Endothelial cell of umbilical vein (primary cell): ENCODE measurements around the gene TMEM170B. TPM values are rescaled to one million over a fixed set of nuclear protein-coding genes. Genes with fewer than 3 reads are reported as not detected.

Source experiments
- BruUV-seq: library from RNA; stranded (reverse); fragments of 400-500 nt; replicated peaks from 2 replicates; lab custom pipeline; 2021; lab: Mats Ljungman, UMichigan
- CTCF ChIA-PET: fragments of 300-600, 350-600 bp; sonication (Branson Sonifier 250); formaldehyde crosslinking; loops from one replicate; lab custom pipeline; 2021; ENCODE audit warnings: antibody characterized with exemption, inconsistent platforms; lab: Charles Lee
- POLR2A ChIA-PET: fragments of 300-600, 350-600 bp; sonication (Branson Sonifier 250); formaldehyde crosslinking; loops from one replicate; lab custom pipeline; 2021; ENCODE audit warnings: antibody characterized with exemption, inconsistent platforms; lab: Charles Lee
- DNase-seq: peaks from one replicate; pipeline ENCODE4 v3.0.0-alpha.2; 2011; ENCODE audit warnings: low read depth, low spot score
- FAIRE-seq: peaks from 2 replicates; lab custom pipeline; 2011; peaks lifted over from hg19 to GRCh38; lab: Jason Lieb, UNC
- H2AFZ ChIP-seq: 2 replicates; pipeline ENCODE4 v1.6.0; 2012; ENCODE audit warnings: low read depth, low read length, control low read depth, inconsistent platforms
- H3K27ac ChIP-seq: 2 replicates; pipeline ENCODE4 v1.5.1; 2011; ENCODE audit warnings: low read depth, mild to moderate bottlenecking, control low read depth, low read length, moderate library complexity; ENCODE audit not compliant: insufficient read depth
- H3K27me3 ChIP-seq, 2 experiments: 2 replicates each; pipeline versions ENCODE4 v1.6.0 to v1.6.1; 2011; ENCODE audit warnings: low read length in 2 of 2, mixed read lengths in 1 of 2; ENCODE audit not compliant: control insufficient read depth in 2 of 2, insufficient read depth in 2 of 2
- H3K36me3 ChIP-seq, 2 experiments: 2 replicates in 1 of 2; 3 replicates in 1 of 2; pipeline ENCODE4 v1.5.1; 2011; ENCODE audit warnings: low read length in 2 of 2, mild to moderate bottlenecking in 1 of 2, moderate library complexity in 1 of 2; ENCODE audit not compliant: control insufficient read depth in 2 of 2, insufficient read depth in 2 of 2; ENCODE audit errors: extremely low read depth in 1 of 2
- H3K4me1 ChIP-seq: 3 replicates; pipeline ENCODE4 v1.5.1; 2011; ENCODE audit warnings: mild to moderate bottlenecking, low read length; ENCODE audit not compliant: control insufficient read depth, insufficient read depth; ENCODE audit errors: extremely low read depth
- H3K4me2 ChIP-seq: 2 replicates; pipeline ENCODE4 v1.6.1; 2011; ENCODE audit warnings: low read length, control low read depth, mixed read lengths; ENCODE audit not compliant: insufficient read depth
- H3K4me3 ChIP-seq, 3 experiments: fragments of 200-600 bp in 1 of 3; sonication (generic), shearing (Covaris generic) in 1 of 3; replicated peaks in 1 of 3; 2 replicates each; pipeline ENCODE4 v1.5.1; 2011 to 2016; ENCODE audit warnings: control low read depth in 3 of 3, low read length in 3 of 3, mild to moderate bottlenecking in 2 of 3, inconsistent platforms in 1 of 3, low read depth in 1 of 3, moderate library complexity in 1 of 3; ENCODE audit not compliant: insufficient read depth in 1 of 3
- H3K79me2 ChIP-seq: 2 replicates; pipeline ENCODE4 v1.6.0; 2012; ENCODE audit warnings: low read length, inconsistent platforms; ENCODE audit not compliant: control insufficient read depth, insufficient read depth
- H3K9ac ChIP-seq: replicated peaks from 2 replicates; pipeline ENCODE3; 2011; ENCODE audit warnings: low read length, control low read depth; ENCODE audit not compliant: insufficient read depth; ENCODE audit errors: extremely low read depth
- H3K9me1 ChIP-seq: replicated peaks from 3 replicates; pipeline ENCODE4 v1.6.0; 2011; ENCODE audit warnings: mild to moderate bottlenecking, low read length; ENCODE audit not compliant: control insufficient read depth, insufficient read depth; ENCODE audit errors: extremely low read depth
- H3K9me3 ChIP-seq: replicated peaks from 2 replicates; pipeline ENCODE4 v1.5.1; 2012; ENCODE audit warnings: low read length, inconsistent platforms; ENCODE audit not compliant: control insufficient read depth, insufficient read depth
- H4K20me1 ChIP-seq: replicated peaks from 2 replicates; pipeline ENCODE3; 2011; ENCODE audit warnings: mild to moderate bottlenecking, low read length; ENCODE audit not compliant: control insufficient read depth, insufficient read depth; ENCODE audit errors: extremely low read depth
- CTCF ChIP-seq, 2 donors: IDR thresholded peaks; 1 replicate in 1 of 2; 2 replicates in 1 of 2; pipeline ENCODE4 v1.5.1; 2011; ENCODE audit warnings: low read length in 2 of 2, mild to moderate bottlenecking in 2 of 2, moderate library complexity in 2 of 2, control low read depth in 1 of 2, inconsistent platforms in 1 of 2, low read depth in 1 of 2; ENCODE audit not compliant: insufficient read depth in 1 of 2; ENCODE audit errors: extremely low read depth in 1 of 2
- EZH2 ChIP-seq: IDR thresholded peaks from 2 replicates; pipeline ENCODE4 v1.6.1; 2012; ENCODE audit warnings: borderline replicate concordance, low read depth, mild to moderate bottlenecking, moderate library complexity, low read length, inconsistent platforms; ENCODE audit not compliant: severe bottlenecking
- FOS ChIP-seq: IDR thresholded peaks from 2 replicates; pipeline ENCODE4 v1.6.1; 2011; ENCODE audit warnings: mild to moderate bottlenecking, low read length, moderate library complexity, borderline replicate concordance; ENCODE audit not compliant: insufficient read depth
- GATA2 ChIP-seq: IDR thresholded peaks from 2 replicates; pipeline ENCODE4 v1.7.0; 2011; ENCODE audit warnings: low read depth, mild to moderate bottlenecking, moderate library complexity, mixed read lengths, low read length; ENCODE audit not compliant: insufficient read length, insufficient read depth
- JUN ChIP-seq: IDR thresholded peaks from 2 replicates; pipeline ENCODE4 v1.6.1; 2011; ENCODE audit warnings: borderline replicate concordance, low read depth; ENCODE audit not compliant: insufficient read length, insufficient read depth
- MAX ChIP-seq: IDR thresholded peaks from 2 replicates; pipeline ENCODE4 v1.6.1; 2011; ENCODE audit not compliant: insufficient read depth, insufficient read length
- MYC ChIP-seq: IDR thresholded peaks from one replicate; pipeline ENCODE4 v1.6.1; 2011; ENCODE audit warnings: mild to moderate bottlenecking, low read depth, low read length
- POLR2A ChIP-seq: IDR thresholded peaks from 2 replicates; pipeline ENCODE4 v1.6.1; 2012; ENCODE audit warnings: low read depth, mild to moderate bottlenecking, control low read depth, low read length
- POLR2AphosphoS5 ChIP-seq: IDR thresholded peaks from 2 replicates; pipeline ENCODE4 v1.6.1; 2012; ENCODE audit warnings: low read depth, mild to moderate bottlenecking, control low read depth, low read length, moderate library complexity; ENCODE audit not compliant: insufficient read depth
- dilution Hi-C: fragments of 300-500 bp; cut with MboI; formaldehyde crosslinking; loops from one replicate; pipeline ENCODE4 v1.15.0; 2019; ENCODE audit warnings: low sequenced_read_pairs; ENCODE audit not compliant: extremely low pct_ligation_motif_present
- intact Hi-C: fragments of 100-400 bp; cut with micrococcal nuclease; formaldehyde crosslinking; loops from one replicate; pipeline ENCODE4 v1.10.0; 2022
- polyA plus RNA-seq, 4 experiments: library from polyadenylated mRNA; depleted of rRNA in 3 of 4; stranded (reverse) in 3 of 4; unstranded in 1 of 4; fragments of >200 nt; gene quantifications; 2 replicates each; pipeline versions ENCODE4 v1.2.1 to v1.2.3, GENCODE V29; 2011 to 2012; ENCODE audit warnings: missing spikeins in 1 of 4
- total RNA-seq: library from RNA; stranded (reverse); gene quantifications from 2 replicates; pipeline ENCODE4 v1.2.3, GENCODE V29; 2021

TMEM170B gene
- total and polyA plus RNA-seq, 2 donors (not counting 3 experiments of a cell fraction or from before 2014, with no cell fraction given) = 1.1 to 4.2 TPM

- H4K20me1 ChIP-seq = no peaks in the 10 kb centered on the region
- CTCF ChIA-PET = no interaction called here
- TF ChIP-seq POLR2AphosphoS5 (no peak), EZH2 (no peak), JUN (no peak), MYC (no peak), FOS (no peak)
- H3K4me3 ChIP-seq = no peak overlapping the region
- no peaks in the 10 kb centered on the region for H3K9me3 ChIP-seq
- FAIRE-seq (no peak), DNase-seq (no peak)
- H3K9ac ChIP-seq = no peak overlapping the region
- H2AFZ ChIP-seq = no peak overlapping the region
- no peaks in the 10 kb centered on the region for H3K9me1 ChIP-seq
- peaks cover 3% of the 10 kb centered on the region for H3K4me1 ChIP-seq
- POLR2A ChIA-PET = no interaction called here
- H3K79me2 ChIP-seq = no peaks in the 10 kb centered on the region
- H3K27me3 ChIP-seq = no peaks in the 10 kb centered on the region
- H3K27ac ChIP-seq = no peak overlapping the region
- H3K4me2 ChIP-seq = no peak overlapping the region
- intact Hi-C loops = no loop called here
- H3K36me3 ChIP-seq = no peaks in the 10 kb centered on the region
- dilution Hi-C loops = loop anchor here (25.0 kb wide), 1 partner anchor 354 kb away; no protein-coding TSS in a partner anchor
- BruUV-seq = no TSS peak
These were observed 46.6 kb upstream of the TMEM170B start for GRCh38 chr6:11490996-11491395.

GRCh38 chr6:11491596-11492463, 45.7 kb upstream of the TMEM170B start:
- CTCF ChIA-PET = interaction anchor here (1.8 to 9.2 kb wide), 2 partner anchors 347 to 537 kb away, joined by 6 to 136 read pairs; no protein-coding TSS in a partner anchor
- Histone ChIP-seq H4K20me1 (no peaks in the 10 kb centered on the region), H3K4me3 (no peak overlapping the region), H3K36me3 (no peaks in the 10 kb centered on the region), H3K9ac (no peak overlapping the region), H3K27me3 (no peaks in the 10 kb centered on the region), H3K4me2 (no peak overlapping the region), H3K79me2 (no peaks in the 10 kb centered on the region), H3K9me1 (no peaks in the 10 kb centered on the region), H3K27ac (no peak overlapping the region), H3K9me3 (no peaks in the 10 kb centered on the region), H2AFZ (no peak overlapping the region), H3K4me1 (peaks cover 5% of the 10 kb centered on the region)
- POLR2A ChIA-PET = no interaction called here
- no TSS peak for BruUV-seq
- DNase-seq (no peak), FAIRE-seq (no peak)
- intact Hi-C loops (no loop called here), dilution Hi-C loops (loop anchor here (25.0 kb wide), 1 partner anchor 355 kb away; no protein-coding TSS in a partner anchor)
- TF ChIP-seq FOS = no peak
- TF ChIP-seq GATA2 = no peak
- no peak for TF ChIP-seq EZH2
- TF ChIP-seq CTCF (IDR thresholded peaks at IDR 0.05; ENCODE audit: extremely low read depth in 1 of 2, insufficient read depth in 1 of 2, low read depth in 1 of 2, low read length in 2 of 2) = no peak
- TF ChIP-seq MYC = no peak
- no peak for TF ChIP-seq POLR2A
- TF ChIP-seq POLR2AphosphoS5 = no peak
- TF ChIP-seq JUN = no peak
- TF ChIP-seq MAX = no peak
